ENCODE results near the gene SLC22A3. TPM values are rescaled to one million over a fixed set of nuclear protein-coding genes. Genes with fewer than 3 reads are reported as not detected.
"Not testable (repeated sequence)": the region's sequence is repeated elsewhere in the genome, so short reads cannot be mapped to it uniquely, and the experiment has no call there.

SLC22A3 gene
- total RNA-seq, 2 experiments from 2014 or later = not detected

DNA sequence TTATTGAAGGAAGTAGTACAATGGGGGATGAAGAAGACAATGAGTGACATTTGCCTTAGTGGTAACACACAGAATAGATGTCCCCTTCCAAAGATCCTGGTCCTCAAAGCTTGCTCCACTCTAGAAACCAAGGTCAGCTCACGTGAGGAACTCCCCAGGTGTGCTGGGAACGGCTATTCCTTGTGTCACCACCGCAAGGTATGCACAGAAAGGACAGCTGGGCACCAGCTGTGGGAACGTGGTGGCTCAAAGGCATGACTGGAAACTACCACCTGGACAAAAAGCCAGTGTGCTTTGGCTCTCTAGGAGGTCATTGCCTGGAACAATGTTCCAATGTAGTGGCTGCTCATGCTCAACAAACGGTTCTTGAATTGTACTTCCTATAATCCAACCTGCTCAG lies 94.0 kb downstream of the SLC22A3 start:
- Histone ChIP-seq H4K20me1 (ENCODE audit: insufficient read depth, low read length) (no peaks in the 10 kb centered on the region), H3K27ac (ENCODE audit: low read depth, low read length, poor library complexity, severe bottlenecking) (no peak overlapping the region), H3K4me1 (ENCODE audit: insufficient read depth, low read length, poor library complexity, severe bottlenecking) (no peaks in the 10 kb centered on the region), H3K4me3 (ENCODE audit: low read depth, low read length, poor library complexity, severe bottlenecking) (no peak overlapping the region), H3K9me2 (ENCODE audit: insufficient read depth, low read length) (no peaks in the 10 kb centered on the region), H3K36me3 (ENCODE audit: insufficient read depth, low read length) (no peaks in the 10 kb centered on the region), H2AFZ (ENCODE audit: low read length) (no peak overlapping the region), H3K4me2 (ENCODE audit: low read length) (no peak overlapping the region), H3K9me3 (ENCODE audit: low read length) (no peaks in the 10 kb centered on the region), H3K79me2 (ENCODE audit: insufficient read depth, low read depth, low read length) (no peaks in the 10 kb centered on the region)
- BruUV-seq (replicated peaks) = no TSS peak
- no peak for DNase-seq (ENCODE audit: low spot score)
- intact Hi-C loops (cut with micrococcal nuclease; ENCODE audit: unreplicated experiment) = no loop called here
- ChIA-PET POLR2A (no interaction called here), CTCF (ENCODE audit: unreplicated experiment) (no interaction called here)
- TF ChIP-seq EZH2phosphoT487 (IDR thresholded peaks at IDR 0.05; ENCODE audit: borderline replicate concordance, low read depth, low read length) = no peak
- TF ChIP-seq, protein P1, sequence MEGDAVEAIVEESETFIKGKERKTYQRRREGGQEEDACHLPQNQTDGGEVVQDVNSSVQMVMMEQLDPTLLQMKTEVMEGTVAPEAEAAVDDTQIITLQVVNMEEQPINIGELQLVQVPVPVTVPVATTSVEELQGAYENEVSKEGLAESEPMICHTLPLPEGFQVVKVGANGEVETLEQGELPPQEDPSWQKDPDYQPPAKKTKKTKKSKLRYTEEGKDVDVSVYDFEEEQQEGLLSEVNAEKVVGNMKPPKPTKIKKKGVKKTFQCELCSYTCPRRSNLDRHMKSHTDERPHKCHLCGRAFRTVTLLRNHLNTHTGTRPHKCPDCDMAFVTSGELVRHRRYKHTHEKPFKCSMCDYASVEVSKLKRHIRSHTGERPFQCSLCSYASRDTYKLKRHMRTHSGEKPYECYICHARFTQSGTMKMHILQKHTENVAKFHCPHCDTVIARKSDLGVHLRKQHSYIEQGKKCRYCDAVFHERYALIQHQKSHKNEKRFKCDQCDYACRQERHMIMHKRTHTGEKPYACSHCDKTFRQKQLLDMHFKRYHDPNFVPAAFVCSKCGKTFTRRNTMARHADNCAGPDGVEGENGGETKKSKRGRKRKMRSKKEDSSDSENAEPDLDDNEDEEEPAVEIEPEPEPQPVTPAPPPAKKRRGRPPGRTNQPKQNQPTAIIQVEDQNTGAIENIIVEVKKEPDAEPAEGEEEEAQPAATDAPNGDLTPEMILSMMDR (conservative IDR thresholded peaks at IDR 0.05; ENCODE audit: low read length) = no peak

DNA sequence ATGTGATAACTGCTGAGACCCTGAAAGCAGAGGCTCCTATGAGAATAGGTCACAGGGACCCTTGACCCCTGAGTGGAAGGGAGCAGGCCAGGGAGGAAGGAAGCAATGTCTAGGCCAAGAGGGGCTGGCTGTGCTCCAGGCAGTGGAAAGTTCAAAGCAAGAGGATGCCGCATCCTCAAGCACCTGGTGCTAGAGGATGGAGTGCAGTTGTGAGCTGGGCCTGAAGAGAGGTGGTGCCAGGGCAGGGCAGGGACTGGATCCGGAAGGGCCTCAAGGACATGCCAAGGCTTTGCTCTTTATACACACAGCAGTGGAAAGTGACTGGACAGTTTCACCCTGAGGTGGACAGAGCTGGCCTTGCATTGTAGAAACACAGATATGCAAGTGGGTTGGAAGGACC lies 97.0 kb downstream of the SLC22A3 start:
- Histone ChIP-seq H3K9me2 (ENCODE audit: insufficient read depth, low read length) (no peaks in the 10 kb centered on the region), H3K9me3 (ENCODE audit: low read length) (no peaks in the 10 kb centered on the region), H3K27ac (ENCODE audit: low read depth, low read length, poor library complexity, severe bottlenecking) (no peak overlapping the region), H4K20me1 (ENCODE audit: insufficient read depth, low read length) (no peaks in the 10 kb centered on the region), H3K36me3 (ENCODE audit: insufficient read depth, low read length) (no peaks in the 10 kb centered on the region), H3K4me1 (ENCODE audit: insufficient read depth, low read length, poor library complexity, severe bottlenecking) (no peaks in the 10 kb centered on the region), H3K4me3 (ENCODE audit: low read depth, low read length, poor library complexity, severe bottlenecking) (no peak overlapping the region), H3K79me2 (ENCODE audit: insufficient read depth, low read depth, low read length) (no peaks in the 10 kb centered on the region), H2AFZ (ENCODE audit: low read length) (no peak overlapping the region), H3K4me2 (ENCODE audit: low read length) (no peak overlapping the region)
- no TSS peak for BruUV-seq (replicated peaks)
- no peak for TF ChIP-seq EZH2phosphoT487 (IDR thresholded peaks at IDR 0.05; ENCODE audit: borderline replicate concordance, low read depth, low read length)
- TF ChIP-seq, protein P1 (conservative IDR thresholded peaks at IDR 0.05; ENCODE audit: low read length) = no peak
- intact Hi-C loops (cut with micrococcal nuclease; ENCODE audit: unreplicated experiment) = no loop called here
- ChIA-PET POLR2A (no interaction called here), CTCF (ENCODE audit: unreplicated experiment) (no interaction called here)
- no peak for DNase-seq (ENCODE audit: low spot score)

DNA sequence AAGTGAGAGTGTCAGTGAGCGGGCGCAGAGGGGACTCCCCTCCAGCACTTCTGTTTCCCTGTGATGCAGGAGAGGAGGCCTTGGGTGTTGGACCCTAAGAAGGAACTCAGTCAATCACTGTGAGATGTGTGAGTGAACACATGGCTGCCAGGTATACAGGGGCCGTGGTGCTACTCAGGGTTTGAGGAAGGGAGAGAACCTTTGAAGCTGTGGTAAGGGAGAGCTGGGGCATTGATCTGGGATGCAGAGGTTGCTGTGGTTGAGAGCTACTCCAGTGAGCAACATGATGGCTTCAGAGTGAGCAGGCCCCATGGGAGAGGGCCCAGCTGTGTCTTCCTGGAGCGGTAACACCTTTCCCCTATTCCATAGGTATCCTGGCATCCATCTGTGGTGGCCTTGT lies 99.2 kb downstream of the SLC22A3 start:
- POLR2A ChIA-PET = no interaction called here
- Histone ChIP-seq H4K20me1 (ENCODE audit: insufficient read depth, low read length) (no peaks in the 10 kb centered on the region), H2AFZ (ENCODE audit: low read length) (no peak overlapping the region), H3K27ac (ENCODE audit: low read depth, low read length, poor library complexity, severe bottlenecking) (no peak overlapping the region), H3K9me2 (ENCODE audit: insufficient read depth, low read length) (no peaks in the 10 kb centered on the region), H3K4me3 (ENCODE audit: low read depth, low read length, poor library complexity, severe bottlenecking) (no peak overlapping the region), H3K4me1 (ENCODE audit: insufficient read depth, low read length, poor library complexity, severe bottlenecking) (no peaks in the 10 kb centered on the region), H3K36me3 (ENCODE audit: insufficient read depth, low read length) (no peaks in the 10 kb centered on the region), H3K79me2 (ENCODE audit: insufficient read depth, low read depth, low read length) (no peaks in the 10 kb centered on the region), H3K4me2 (ENCODE audit: low read length) (no peak overlapping the region), H3K9me3 (ENCODE audit: low read length) (no peaks in the 10 kb centered on the region)
- intact Hi-C loops (cut with micrococcal nuclease; ENCODE audit: unreplicated experiment) = no loop called here
- DNase-seq (ENCODE audit: low spot score) = no peak
- CTCF ChIA-PET (ENCODE audit: unreplicated experiment) = no interaction called here
- BruUV-seq (replicated peaks) = no TSS peak
- TF ChIP-seq EZH2phosphoT487 (IDR thresholded peaks at IDR 0.05; ENCODE audit: borderline replicate concordance, low read depth, low read length) = no peak
- TF ChIP-seq, protein P1 (conservative IDR thresholded peaks at IDR 0.05; ENCODE audit: low read length) = no peak

DNA sequence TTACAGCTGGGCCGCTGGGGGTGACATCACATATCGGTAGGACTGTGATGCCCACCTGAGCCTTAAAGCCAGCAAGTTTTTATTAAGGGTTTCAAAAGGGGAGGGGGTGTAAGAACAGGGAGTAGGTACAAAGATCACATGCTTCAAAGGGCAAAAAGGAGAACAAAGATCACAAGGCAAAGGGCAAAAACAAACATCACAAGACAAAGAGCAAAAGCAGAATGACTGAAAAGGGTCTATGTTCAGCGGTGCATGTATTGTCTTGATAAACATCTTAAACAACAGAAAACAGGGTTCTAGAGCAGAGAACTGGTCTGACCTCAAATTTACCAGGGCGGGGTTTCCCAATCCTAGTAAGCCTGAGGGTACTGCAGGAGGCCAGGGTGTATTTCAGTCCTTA lies 101.6 kb downstream of the SLC22A3 start:
- H3K79me2 ChIP-seq (ENCODE audit: insufficient read depth, low read depth, low read length); POLR2A ChIA-PET; BruUV-seq (replicated peaks); H3K4me1 ChIP-seq (ENCODE audit: insufficient read depth, low read length, poor library complexity, severe bottlenecking); H2AFZ ChIP-seq (ENCODE audit: low read length); H3K9me2 ChIP-seq (ENCODE audit: insufficient read depth, low read length); H3K4me3 ChIP-seq (ENCODE audit: low read depth, low read length, poor library complexity, severe bottlenecking); CTCF ChIA-PET (ENCODE audit: unreplicated experiment); H4K20me1 ChIP-seq (ENCODE audit: insufficient read depth, low read length); H3K27ac ChIP-seq (ENCODE audit: low read depth, low read length, poor library complexity, severe bottlenecking); H3K9me3 ChIP-seq (ENCODE audit: low read length); H3K36me3 ChIP-seq (ENCODE audit: insufficient read depth, low read length); H3K4me2 ChIP-seq (ENCODE audit: low read length); DNase-seq (ENCODE audit: low spot score): not testable (repeated sequence)
- intact Hi-C loops (cut with micrococcal nuclease; ENCODE audit: unreplicated experiment) = loop anchor here (10.0 kb wide), 1 partner anchor 755 kb away; the partner anchor contains the start of gene SOD2

Data from OCI-LY7 (cell line).